Stimulated activated CD8-positive, alpha-beta memory T cell treated with anti-CD3 and anti-CD28 coated beads, Interleukin-15, amount 100 ng/mL, for 4 hours (primary cell): ENCODE data around the gene TRMT5.

Experiments used
- DNase-seq, 2 donors: peaks; one replicate each; pipeline ENCODE4 v3.0.0-alpha.2; 2020; ENCODE audit warnings: low read depth in 2 of 2

Gene TRMT5, protein sequence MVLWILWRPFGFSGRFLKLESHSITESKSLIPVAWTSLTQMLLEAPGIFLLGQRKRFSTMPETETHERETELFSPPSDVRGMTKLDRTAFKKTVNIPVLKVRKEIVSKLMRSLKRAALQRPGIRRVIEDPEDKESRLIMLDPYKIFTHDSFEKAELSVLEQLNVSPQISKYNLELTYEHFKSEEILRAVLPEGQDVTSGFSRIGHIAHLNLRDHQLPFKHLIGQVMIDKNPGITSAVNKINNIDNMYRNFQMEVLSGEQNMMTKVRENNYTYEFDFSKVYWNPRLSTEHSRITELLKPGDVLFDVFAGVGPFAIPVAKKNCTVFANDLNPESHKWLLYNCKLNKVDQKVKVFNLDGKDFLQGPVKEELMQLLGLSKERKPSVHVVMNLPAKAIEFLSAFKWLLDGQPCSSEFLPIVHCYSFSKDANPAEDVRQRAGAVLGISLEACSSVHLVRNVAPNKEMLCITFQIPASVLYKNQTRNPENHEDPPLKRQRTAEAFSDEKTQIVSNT

DNA sequence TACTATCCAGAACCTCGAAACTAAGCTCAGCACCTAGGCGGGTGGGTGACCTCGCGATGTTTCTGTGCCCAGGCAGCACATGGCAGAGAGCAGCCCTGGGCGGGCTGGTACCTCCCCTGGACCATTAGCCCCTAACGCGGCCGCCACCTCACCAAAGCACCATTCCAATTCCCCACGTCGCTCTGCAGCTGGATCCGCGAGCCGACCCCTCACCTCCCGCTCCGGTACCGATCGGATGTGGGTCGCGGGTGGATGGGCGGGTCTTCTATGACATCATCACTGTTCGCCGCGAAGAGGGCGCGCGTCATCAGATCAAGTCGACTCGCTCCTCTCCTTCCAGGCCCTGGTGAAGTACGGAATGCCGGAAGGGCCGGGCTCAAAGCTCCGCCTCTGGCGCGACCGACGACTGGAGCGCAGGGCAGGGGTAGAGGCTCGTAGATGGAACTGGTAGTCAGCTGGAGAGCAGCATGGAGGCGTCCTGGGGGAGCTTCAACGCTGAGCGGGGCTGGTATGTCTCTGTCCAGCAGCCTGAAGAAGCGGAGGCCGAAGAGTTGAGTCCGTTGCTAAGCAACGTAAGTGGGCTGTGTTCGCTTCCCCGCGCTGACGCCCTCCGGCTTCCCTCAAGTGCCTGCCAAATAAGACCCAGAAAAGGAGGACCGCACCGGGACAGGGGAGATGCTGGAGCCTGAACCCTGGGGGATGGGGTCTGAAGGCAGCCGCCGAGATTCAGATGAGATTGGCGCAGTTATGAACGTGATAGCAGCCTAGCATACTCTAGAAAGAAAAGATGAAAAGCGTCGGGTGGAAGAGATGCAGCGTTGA is at the start of gene TRMT5, which contains the start of gene SLC38A6:
Gene TRMT5, minus strand, starts transcription at position 269 of the 822 bp plus-strand sequence. Its CDS starts 106 bp downstream, at position 163.
Gene SLC38A6, plus strand, starts transcription at position 435 of the 822 bp plus-strand sequence. Its CDS starts 33 bp downstream, at position 468.
- peak; percentile 81 to 84 for DNase-seq

DNA sequence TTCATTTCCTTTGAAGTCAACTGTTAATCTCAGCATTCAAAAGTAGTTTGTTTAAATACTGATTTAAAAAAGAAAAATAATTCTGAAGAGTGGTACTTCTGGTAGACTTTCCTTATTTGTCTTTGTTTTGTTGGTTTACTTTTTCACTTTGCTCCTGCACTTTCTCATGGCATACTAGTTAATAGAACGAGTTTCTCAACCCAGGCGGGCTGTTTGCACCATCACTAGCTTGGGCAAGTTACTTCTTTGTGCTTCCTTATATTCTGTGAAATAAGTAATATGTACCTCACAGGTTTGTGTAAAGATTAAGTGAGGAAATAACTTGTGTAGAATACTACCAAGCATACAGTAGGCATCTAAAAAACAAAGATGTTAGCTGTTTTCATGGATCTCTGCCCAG is 45.6 kb upstream of the TRMT5 start:
- DNase-seq, result no peak

DNA sequence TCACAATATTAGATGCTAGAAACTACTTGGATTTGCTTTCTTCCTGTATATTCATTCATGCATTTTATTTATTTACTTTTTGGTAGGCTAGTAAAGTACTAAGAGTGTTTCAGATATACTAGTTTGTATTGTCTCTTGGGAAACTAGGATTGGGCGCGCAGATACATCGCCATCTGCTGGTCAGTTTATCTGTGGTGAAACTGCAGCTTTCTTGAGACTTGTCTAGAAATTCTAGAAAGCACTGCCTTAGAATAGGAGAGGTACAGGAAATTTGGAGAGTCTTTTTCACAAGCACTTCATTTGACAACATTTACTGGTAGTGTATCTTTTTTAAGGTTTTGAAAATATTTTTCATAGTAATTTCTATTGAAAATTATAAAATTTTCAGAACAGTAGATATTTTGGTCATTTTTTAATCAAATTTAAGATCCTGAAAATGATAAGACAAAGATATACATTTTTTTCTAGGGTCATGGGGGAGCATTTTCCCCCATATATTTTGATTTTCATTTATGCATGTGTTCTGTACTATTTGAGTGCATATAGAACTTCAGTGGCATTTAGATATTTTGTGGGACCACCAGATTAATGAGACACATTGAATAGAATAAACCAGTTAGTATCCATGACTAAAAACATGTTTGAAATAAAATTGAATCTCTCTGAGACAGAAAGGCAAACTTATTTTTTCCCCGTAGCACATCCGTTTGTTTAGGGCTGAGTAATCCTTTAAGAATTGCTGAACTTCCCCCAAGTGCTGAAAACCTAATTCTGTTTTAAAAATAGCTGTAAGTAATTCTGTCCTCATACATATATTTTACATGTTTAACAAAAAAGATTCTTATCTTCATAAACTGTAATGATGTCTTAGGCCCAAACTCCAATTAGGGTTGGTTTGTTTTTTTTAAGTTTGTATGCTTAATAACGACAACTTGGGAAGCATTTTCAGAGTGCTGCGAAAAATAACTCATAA is 44.7 kb upstream of the TRMT5 start:
- DNase-seq, result peak in 1 of 2 donors; percentile 15

DNA sequence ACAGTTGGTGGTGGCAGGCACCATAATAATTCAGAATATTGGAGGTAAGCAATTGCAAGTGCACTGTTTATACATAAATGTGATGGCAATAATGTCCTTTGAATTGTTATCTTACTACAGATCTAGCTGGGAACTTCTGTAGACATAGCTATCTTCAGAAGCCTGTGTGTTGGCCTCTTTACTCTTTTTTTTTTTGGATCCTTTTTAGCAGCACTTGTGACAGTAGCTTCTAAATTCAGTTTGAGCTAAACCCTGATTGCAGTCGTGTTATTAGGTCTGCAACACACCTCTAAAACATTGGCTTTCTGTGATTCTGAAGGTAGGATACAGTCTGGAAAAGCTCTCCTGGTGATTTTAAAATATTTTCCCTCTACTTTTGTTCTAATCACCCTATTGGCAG is 38.7 kb upstream of the TRMT5 start:
- DNase-seq, result no peak

DNA sequence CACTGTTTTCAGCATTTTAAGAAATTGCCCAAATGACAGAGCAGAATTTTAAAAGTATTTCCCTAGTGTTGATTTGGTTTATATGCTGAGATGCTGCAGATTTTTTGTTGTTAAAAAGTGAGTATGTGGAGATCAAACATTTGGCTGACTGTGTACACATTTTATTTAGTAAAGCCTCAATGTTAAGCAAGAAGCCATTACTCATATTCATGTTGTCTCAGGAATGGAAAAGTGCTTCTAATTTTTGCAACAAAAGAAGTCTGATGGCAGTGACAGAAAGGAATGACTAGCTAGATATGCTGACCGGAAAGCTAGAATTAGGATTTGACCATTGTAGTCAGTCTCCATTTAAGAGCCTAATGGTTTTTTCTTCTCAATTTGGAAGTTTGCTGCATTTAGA is 22.7 kb upstream of the TRMT5 start:
- DNase-seq, result no peak

DNA sequence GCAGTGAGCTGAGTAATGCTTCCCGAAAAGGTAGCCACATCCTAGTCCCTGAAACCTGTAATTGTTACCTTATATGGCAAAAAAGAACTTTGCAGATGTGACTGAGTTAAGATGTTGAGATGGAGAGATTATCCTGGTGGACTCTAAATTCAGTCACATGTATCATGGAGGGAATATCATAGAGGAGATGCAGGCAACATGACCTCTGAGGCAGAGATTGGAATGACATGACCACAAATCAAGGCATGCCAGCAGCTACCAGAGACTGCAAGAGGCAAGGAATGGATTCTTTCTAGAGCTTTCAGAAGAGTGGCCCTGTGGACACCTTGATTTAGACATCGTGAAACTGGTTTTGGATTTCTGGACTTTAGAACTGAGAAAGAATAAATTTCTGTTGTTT is 18.7 kb upstream of the TRMT5 start:
- DNase-seq, result no peak

DNA sequence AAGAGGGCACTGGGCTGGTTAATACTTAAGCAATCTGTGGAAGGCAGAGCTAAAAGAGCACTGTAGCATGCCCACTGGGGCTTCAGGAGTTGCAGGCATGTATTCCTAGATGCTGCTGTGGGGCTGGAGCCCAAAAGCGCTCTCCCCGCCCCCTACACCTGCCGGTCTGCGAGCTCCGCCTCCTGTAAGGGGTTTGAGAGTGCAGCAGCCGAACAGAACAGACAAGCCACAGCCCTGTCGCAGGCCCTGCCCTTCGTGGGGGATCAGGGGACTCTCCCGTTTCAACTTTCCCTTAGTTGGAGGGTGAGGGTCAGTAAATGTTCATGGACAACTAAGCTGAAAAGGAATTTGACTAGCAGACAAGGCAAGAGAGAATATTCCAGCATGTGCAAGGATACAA is 17.7 kb upstream of the TRMT5 start:
- DNase-seq, result no peak

DNA sequence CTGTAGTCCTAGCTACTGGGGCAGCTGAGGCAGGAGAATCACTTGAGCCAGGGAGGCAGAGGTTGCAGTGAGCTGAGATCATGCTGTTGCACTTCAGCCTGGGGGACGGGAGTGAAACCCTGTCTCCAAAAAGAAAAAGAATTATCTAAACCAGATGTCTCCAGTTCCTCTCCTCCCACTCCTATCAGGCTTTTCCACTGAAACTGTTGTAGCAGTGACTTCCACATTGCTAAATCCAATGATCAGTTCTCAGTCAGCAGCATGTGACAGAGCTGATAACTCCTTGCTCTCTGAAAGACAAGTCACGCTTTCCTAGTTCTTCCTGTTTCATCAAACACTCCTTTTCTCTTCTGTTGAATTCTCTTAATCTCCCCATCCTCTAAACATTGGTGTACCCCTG is 8.7 kb upstream of the TRMT5 start:
- no peak for DNase-seq

DNA sequence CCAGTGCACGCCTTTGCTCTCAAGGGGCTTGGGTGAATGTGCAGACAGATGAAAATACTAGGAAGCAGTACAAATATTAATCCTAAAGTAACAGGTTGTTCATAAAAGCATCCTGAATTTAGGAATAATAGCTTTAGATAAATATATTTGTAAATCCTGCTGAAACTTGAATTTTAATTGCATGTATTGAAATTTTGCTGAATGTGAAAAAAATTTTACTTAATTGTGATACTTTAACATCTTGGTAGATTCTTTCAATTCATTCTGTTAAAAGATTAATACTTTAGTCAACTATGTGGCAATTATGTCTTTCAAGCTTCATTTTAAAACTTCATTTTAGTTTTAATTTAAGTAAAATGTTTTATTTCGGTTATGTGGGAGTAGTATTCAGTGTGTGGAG is 5.6 kb upstream of the TRMT5 start:
- DNase-seq, result no peak

DNA sequence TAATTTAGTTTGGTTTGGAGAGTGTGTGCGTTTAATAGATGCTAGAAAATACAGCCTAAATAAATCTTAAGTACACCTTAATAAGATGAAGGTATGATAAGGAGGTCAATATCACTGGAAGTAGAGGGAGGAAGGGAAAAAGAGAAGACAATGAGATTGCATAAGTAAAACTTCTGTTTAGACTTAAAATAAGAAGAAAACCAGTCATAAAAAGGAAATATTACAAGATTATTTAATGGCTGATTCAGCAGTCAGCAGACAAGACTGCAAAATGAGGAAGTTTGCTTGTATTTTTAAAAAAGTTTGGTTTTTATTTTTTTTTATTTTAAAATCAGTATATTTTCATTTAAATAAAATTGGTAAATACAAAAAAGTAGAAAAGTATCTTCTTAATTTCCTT is 3.3 kb upstream of the TRMT5 start:
- no peak for DNase-seq

DNA sequence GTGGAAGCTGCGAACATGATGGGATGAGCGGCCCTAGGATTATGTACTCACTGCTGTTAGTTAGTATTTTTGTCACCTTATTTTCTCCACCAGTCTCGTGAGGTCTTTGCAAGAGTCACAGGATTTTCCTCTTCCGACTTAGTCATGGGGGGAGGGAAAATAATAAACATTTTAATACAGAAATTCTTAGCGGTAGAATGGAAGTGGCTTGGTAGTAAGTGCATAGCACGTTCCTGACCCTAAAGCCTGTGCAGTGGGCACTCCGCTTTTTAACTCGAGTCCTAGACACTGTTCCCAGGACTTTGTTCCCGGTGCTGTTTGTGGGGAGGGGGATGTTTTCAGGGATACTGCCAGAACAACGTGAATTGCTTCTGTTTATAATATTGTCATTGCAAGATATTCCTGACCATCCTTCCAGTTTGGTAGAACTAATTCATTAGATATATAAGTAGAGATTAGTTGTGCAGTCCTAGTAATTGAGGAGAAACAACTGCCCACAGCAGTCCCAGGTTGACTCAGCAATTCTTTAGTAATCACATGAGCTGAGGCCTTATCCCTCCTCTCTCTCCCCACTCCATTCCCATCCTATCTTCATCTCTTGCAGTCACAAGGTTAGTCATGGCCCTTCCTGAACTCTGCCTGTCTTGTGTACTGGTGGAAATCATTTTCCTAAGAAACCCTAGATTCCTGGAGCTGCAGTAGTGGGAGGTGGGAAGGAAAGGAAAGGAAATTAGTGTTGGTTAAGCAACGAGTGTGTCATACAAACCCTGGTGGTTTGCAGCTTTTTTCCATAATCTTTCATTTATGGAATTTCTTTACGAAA is 965 bp upstream of the TRMT5 start:
- DNase-seq, result no peak

DNA sequence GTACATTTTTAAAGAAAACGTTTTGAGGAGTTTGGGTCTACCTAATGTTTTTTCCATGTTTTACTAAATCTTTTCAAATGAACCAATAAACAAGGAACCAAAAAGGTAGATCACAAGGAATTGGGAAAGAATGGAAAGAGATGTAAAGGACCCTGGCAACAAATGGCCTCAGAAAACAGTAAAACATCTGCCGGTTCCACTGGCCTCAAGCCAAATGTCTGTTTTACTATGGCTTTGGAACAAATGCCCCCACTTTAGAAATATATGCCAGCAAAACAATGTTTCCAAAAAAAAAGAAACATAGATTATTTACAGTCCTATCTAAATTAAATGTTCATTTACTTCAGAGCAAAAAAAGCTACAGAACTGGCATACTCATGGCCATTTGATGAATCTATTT is 3.0 kb downstream of the TRMT5 start:
- no peak for DNase-seq

DNA sequence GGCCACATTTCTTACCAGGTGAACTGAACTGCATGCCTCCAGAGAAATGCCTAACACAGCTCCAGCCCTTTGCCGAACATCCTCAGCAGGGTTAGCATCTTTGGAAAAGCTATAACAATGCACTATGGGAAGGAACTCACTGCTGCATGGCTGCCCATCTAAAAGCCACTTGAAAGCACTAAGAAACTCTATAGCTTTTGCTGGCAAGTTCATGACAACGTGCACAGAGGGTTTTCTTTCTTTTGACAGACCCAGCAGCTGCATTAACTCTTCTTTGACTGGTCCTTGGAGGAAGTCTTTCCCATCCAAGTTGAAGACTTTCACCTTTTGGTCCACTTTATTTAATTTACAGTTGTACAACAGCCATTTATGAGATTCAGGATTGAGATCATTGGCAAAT is 5.3 kb downstream of the TRMT5 start:
- no peak for DNase-seq

DNA sequence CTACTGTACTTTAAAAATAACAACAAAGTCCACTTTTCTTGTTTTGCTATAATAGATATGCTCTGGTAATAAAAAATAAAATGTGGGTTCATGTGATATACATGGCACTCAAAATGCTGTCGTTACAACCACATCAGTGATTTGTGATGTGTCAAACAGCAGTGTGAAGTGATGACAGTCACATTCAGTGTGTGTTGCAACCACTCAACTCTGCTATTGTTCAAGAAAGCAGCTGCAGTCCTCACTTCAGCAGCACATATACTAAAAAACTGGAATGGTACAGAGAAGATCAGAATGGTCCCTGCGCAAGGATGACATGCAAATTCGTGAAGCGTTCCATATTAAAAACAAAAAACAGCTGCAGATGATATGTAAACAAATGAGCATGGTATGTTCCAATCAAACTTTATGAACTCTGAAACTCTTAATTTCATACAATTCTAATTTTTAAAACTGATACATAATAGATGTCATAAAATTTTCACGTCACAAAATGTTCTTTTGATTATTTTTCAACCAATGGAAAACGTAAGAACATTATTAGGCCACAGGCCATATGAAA is 6.7 kb downstream of the TRMT5 start:
- DNase-seq, result no peak

DNA sequence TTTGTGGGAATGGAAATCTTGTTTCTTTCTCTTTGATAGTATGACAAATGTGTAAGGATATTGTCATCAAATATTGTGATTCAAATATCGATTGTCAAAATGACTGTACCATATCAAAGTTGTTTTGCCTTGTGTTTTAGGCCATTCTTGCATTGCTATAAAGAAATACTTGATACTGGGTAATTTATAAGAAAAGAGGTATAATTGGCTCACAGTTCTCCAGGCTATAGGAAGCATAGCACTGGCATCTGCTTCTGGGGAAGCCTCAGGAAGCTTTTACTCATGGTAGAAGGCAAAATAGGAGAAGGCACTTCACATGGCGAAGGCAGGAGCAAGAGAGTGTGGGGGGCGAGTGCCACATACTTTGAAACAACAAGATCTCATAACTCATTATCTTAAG is 7.8 kb downstream of the TRMT5 start:
- DNase-seq, result no peak

DNA sequence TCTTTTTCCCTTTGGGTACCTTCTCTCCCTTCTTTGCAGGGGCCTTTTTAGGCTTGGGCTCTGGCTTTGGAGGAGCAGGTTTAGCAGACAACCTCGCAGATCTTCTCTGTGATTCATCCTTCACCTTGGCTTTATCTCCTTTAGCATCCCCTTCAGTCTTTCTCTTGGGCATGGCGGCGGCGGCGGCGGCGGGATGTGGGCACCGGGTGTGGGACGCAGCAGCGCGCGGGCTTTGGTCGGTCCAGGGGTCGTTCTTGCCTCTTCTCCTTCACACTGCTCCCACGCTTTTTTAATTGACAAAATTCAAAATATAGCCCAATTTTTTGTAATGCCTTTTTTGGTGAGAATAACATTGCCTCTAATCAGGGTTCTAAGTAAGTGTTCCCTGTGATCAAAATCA is 8.6 kb downstream of the TRMT5 start:
- DNase-seq, result no peak

DNA sequence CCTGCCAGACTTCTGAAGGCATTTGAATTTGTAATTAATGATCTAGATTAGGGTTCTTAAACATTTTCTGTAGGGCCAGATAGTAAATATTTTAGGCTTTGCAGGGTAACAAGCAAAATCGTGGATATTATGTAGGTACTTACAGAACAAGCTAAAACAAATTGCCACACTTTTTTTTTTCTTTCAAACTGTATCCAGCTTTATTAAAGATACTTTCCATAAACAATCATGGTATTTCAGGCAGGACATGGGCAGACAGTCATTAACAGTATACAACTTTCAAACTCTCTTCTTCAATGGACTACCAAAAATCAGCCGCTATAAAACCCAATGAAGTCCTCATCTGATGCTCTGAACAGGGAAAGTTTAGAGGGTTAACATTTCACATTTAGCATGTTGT is 9.6 kb downstream of the TRMT5 start:
- DNase-seq, result no peak

DNA sequence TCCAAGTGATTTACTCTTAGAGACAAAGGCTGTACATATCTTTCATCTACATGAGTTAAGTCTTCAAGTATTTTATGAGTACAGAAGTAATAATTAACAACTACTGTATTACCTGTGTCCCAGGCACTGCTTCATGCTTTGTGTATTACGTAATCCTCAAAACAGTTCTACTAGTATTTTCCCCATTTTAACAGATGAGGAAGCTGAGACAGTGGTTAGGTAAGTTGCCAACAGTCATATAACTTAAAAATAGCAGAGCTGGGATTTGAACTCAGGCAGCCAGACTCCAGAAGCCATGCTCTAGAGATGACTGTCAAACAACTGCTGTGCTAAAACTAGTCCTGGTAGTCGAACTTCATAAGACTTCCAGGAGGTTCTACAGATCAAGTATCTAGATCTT is 10.7 kb downstream of the TRMT5 start:
- DNase-seq, result no peak

DNA sequence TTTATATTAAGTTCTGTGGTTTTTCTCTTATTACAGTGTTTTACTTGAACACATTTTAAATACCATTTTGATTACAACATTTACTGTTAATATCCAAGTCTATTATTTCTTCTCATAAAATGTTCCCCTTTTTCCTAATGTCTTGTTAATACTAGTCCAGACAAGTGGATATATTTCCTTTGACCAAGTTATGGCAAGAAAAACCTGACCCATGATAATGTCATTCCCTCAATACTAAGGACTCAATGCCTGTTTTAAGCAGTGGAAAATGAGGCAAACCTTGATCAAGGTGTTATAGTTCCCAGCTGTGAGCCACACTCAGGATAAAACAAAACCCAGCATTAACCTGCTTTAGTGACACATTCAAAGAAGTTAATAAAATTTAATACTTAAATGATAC is 12.2 kb downstream of the TRMT5 start:
- no peak for DNase-seq

DNA sequence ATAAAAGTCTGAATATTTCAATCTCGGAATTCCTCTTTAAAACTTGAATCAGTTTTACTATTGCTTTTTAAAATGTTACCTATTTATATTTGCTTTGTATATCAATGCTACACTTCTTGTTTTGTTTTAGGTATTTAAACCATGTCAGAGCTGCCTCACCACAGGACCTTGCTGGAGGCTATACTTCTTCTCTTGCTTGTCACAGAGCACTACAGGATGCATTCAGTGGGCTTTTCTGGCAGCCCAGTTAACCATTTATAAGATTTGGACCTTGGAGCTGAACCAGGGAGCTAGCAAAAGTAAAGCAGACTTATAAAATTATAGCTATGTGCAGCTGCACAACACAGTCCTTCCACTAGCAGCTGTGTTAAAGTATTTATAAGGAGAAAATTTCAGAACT is 12.8 kb downstream of the TRMT5 start:
- DNase-seq, result no peak
